Liver (tissue), 9 donors: ENCODE data around the gene BACH2. TPM values are rescaled to one million over a fixed set of nuclear protein-coding genes. Genes with fewer than 3 reads are reported as not detected.

Source experiments
- DNase-seq: peaks from one replicate; pipeline ENCODE4 v3.0.0-alpha.2; 2017; ENCODE audit warnings: low spot score
- H3K27ac ChIP-seq, 2 donors: one replicate each; pipeline ENCODE4 v1.7.0; 2013; ENCODE audit warnings: inconsistent platforms in 2 of 2, low read length in 2 of 2, control low read depth in 1 of 2, low read depth in 1 of 2, mild to moderate bottlenecking in 1 of 2
- H3K27me3 ChIP-seq, 4 donors: one replicate each; pipeline versions ENCODE4 v1.6.1 to v1.7.0; 2013; ENCODE audit warnings: low read length in 3 of 4, inconsistent platforms in 1 of 4, mild to moderate bottlenecking in 1 of 4, moderate library complexity in 1 of 4; ENCODE audit not compliant: control insufficient read depth in 4 of 4, insufficient read depth in 4 of 4
- H3K36me3 ChIP-seq, 4 donors: one replicate each; pipeline versions ENCODE4 v1.6.1 to v1.7.0; 2013; ENCODE audit warnings: low read length in 3 of 4, mild to moderate bottlenecking in 3 of 4, low read depth in 1 of 4, moderate library complexity in 1 of 4; ENCODE audit not compliant: control insufficient read depth in 4 of 4, insufficient read depth in 3 of 4
- H3K4me1 ChIP-seq, 4 donors: one replicate each; pipeline versions ENCODE4 v1.6.1 to v1.7.0; 2013; ENCODE audit warnings: low read length in 3 of 4, mild to moderate bottlenecking in 3 of 4, moderate library complexity in 1 of 4; ENCODE audit not compliant: control insufficient read depth in 4 of 4, insufficient read depth in 4 of 4
- H3K4me3 ChIP-seq, 3 donors: one replicate each; pipeline versions ENCODE4 v1.6.1 to v1.7.0; 2013; ENCODE audit warnings: low read length in 3 of 3, control low read depth in 1 of 3, low read depth in 1 of 3, mild to moderate bottlenecking in 1 of 3
- H3K9ac ChIP-seq, 2 donors: one replicate each; pipeline ENCODE4 v1.7.0; 2013; ENCODE audit warnings: low read length in 2 of 2, mild to moderate bottlenecking in 2 of 2, moderate library complexity in 2 of 2, control low read depth in 1 of 2, low read depth in 1 of 2
- H3K9me3 ChIP-seq, 4 donors: one replicate each; pipeline versions ENCODE4 v1.6.1 to v1.7.0; 2013; ENCODE audit warnings: low read length in 3 of 4; ENCODE audit not compliant: control insufficient read depth in 4 of 4
- EGR1 ChIP-seq, 2 donors: IDR thresholded peaks; 2 replicates each; pipeline ENCODE4 v1.6.1; 2016 to 2018; ENCODE audit warnings: antibody characterized with exemption in 2 of 2, low read depth in 2 of 2
- FOXA1 ChIP-seq: IDR thresholded peaks from 2 replicates; pipeline ENCODE4 v1.6.1; 2016; ENCODE audit warnings: antibody characterized with exemption
- FOXA2 ChIP-seq: IDR thresholded peaks from 2 replicates; pipeline ENCODE4 v1.6.1; 2016; ENCODE audit warnings: antibody characterized with exemption
- GABPA ChIP-seq, 2 donors: IDR thresholded peaks in 1 of 2; conservative IDR thresholded peaks in 1 of 2; 2 replicates each; pipeline ENCODE4 v1.6.1; 2016; ENCODE audit warnings: antibody characterized with exemption in 2 of 2, mild to moderate bottlenecking in 1 of 2, moderate library complexity in 1 of 2
- HNF4A ChIP-seq, 2 donors: conservative IDR thresholded peaks; 2 replicates each; pipeline ENCODE4 v1.6.1; 2016; ENCODE audit warnings: antibody characterized with exemption in 2 of 2, mild to moderate bottlenecking in 2 of 2
- HNF4G ChIP-seq: IDR thresholded peaks from 2 replicates; pipeline ENCODE4 v1.6.1; 2016; ENCODE audit warnings: antibody characterized with exemption
- JUND ChIP-seq, 2 donors: IDR thresholded peaks; 2 replicates each; pipeline ENCODE4 v1.6.1; 2016; ENCODE audit warnings: antibody characterized with exemption in 2 of 2
- NR2F2 ChIP-seq: IDR thresholded peaks from 2 replicates; pipeline ENCODE4 v1.6.1; 2016; ENCODE audit warnings: antibody characterized with exemption
- RAD21 ChIP-seq, 2 donors: IDR thresholded peaks; 2 replicates each; pipeline ENCODE4 v1.6.1; 2016; ENCODE audit warnings: antibody characterized with exemption in 2 of 2, mild to moderate bottlenecking in 2 of 2
- RXRA ChIP-seq, 2 donors: IDR thresholded peaks; 2 replicates each; pipeline ENCODE4 v1.6.1; 2017 to 2018; ENCODE audit warnings: antibody characterized with exemption in 2 of 2, mild to moderate bottlenecking in 1 of 2
- SP1 ChIP-seq: IDR thresholded peaks from 2 replicates; pipeline ENCODE4 v1.6.1; 2018; ENCODE audit warnings: antibody characterized with exemption, mild to moderate bottlenecking
- TAF1 ChIP-seq: conservative IDR thresholded peaks from 2 replicates; pipeline ENCODE4 v1.6.1; 2016; ENCODE audit warnings: antibody characterized with exemption, mild to moderate bottlenecking
- YY1 ChIP-seq: IDR thresholded peaks from 2 replicates; pipeline ENCODE4 v1.6.1; 2016; ENCODE audit warnings: antibody characterized with exemption, mild to moderate bottlenecking
- WGBS: extraction: QIAGEN DNeasy Blood & Tissue Kit; methylation state at CpG from one replicate; pipeline ENCODE4 v1.1.7; 2013; 5-methylcytosine and 5-hydroxymethylcytosine counted together
- polyA plus RNA-seq, 2 donors: library from polyadenylated mRNA; stranded (reverse) in 1 of 2; unstranded in 1 of 2; fragments of 200-250 nt in 1 of 2; fragments of >200 nt in 1 of 2; fragmentation: Nextera tagmentation in 1 of 2; extraction: Ambion mirVana in 1 of 2; gene quantifications; one replicate each; pipeline versions ENCODE4 v1.2.1 to v1.2.3, GENCODE V29; 2013 to 2015
- total RNA-seq, 2 donors: library from RNA; depleted of rRNA; stranded (reverse); fragments of >200 nt; gene quantifications; one replicate each; pipeline ENCODE4 v1.2.3, GENCODE V29; 2014
- TF ChIP-seq, protein P1 (sequence below): fragments of 150-350 bp; IDR thresholded peaks from 2 replicates; pipeline ENCODE4 v1.5.1; 2017; ENCODE audit warnings: improper control_type of control experiment, low read depth, low read length; ENCODE audit not compliant: missing input control
- TF ChIP-seq, protein P2 (sequence below): IDR thresholded peaks from 2 replicates; pipeline ENCODE4 v1.6.1; 2016; ENCODE audit warnings: antibody characterized with exemption
- TF ChIP-seq, protein P3 (sequence below): IDR thresholded peaks from 2 replicates; pipeline ENCODE4 v1.6.1; 2016; ENCODE audit warnings: antibody characterized with exemption
- TF ChIP-seq, protein P4 (sequence below): IDR thresholded peaks from 2 replicates; pipeline ENCODE4 v1.6.1; 2016; ENCODE audit warnings: antibody characterized with exemption, mild to moderate bottlenecking
- TF ChIP-seq, protein P5 (sequence below): IDR thresholded peaks from 2 replicates; pipeline ENCODE4 v1.6.1; 2016; ENCODE audit warnings: antibody characterized with exemption
- donor health status: healthy.
- donor health status: healthy.
- donor health status: healthy.
- donor health status: healthy.
- donor health status: healthy.

The BACH2 gene
- total and polyA plus RNA-seq, 4 donors, result 1.9 to 3.7 (median 1.9) TPM

DNA sequence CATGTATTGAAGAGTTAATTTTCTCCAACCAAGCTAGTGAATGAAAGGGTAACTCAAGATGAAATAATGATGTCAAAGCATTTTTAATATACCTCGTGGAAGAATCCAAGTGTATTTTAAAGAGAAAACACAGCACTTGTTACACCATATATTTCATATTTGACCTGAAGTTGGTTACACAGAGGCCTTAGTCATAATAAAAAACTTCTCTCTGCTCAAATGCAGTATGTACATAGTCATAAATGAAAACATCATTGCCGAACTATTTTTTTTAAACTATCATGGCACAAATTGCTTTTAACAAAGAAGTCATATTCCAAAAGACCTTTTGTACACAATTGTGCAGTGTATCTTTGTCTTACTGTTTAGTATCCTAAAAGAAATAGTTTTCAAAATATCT lies 43.0 kb downstream of the BACH2 start:
- Histone ChIP-seq H3K4me1 (no peaks in the 10 kb centered on the region), H3K36me3 (peaks cover 0 to 3% (median 1%) of the 10 kb centered on the region in 4 donors), H3K27ac (no peak overlapping the region), H3K27me3 (no peaks in the 10 kb centered on the region), H3K9ac (no peak overlapping the region), H3K9me3 (no peaks in the 10 kb centered on the region), H3K4me3 (no peak overlapping the region)
- 78% methylated on average over 2 of the region's 2 CpGs for WGBS
- no peak for DNase-seq
- TF ChIP-seq SP1 (no peak), HNF4A (conservative IDR thresholded peaks at IDR 0.05) (no peak), GABPA (IDR thresholded peaks at IDR 0.05 in 1 of 2, conservative IDR thresholded peaks at IDR 0.05 in 1 of 2) (no peak), EGR1 (IDR thresholded peaks at IDR 0.05; ENCODE audit: low read depth in 2 of 2) (no peak), YY1 (no peak), TAF1 (no peak), RAD21 (IDR thresholded peaks at IDR 0.05) (no peak)
- TF ChIP-seq, protein P1, sequence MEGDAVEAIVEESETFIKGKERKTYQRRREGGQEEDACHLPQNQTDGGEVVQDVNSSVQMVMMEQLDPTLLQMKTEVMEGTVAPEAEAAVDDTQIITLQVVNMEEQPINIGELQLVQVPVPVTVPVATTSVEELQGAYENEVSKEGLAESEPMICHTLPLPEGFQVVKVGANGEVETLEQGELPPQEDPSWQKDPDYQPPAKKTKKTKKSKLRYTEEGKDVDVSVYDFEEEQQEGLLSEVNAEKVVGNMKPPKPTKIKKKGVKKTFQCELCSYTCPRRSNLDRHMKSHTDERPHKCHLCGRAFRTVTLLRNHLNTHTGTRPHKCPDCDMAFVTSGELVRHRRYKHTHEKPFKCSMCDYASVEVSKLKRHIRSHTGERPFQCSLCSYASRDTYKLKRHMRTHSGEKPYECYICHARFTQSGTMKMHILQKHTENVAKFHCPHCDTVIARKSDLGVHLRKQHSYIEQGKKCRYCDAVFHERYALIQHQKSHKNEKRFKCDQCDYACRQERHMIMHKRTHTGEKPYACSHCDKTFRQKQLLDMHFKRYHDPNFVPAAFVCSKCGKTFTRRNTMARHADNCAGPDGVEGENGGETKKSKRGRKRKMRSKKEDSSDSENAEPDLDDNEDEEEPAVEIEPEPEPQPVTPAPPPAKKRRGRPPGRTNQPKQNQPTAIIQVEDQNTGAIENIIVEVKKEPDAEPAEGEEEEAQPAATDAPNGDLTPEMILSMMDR, result no peak

DNA sequence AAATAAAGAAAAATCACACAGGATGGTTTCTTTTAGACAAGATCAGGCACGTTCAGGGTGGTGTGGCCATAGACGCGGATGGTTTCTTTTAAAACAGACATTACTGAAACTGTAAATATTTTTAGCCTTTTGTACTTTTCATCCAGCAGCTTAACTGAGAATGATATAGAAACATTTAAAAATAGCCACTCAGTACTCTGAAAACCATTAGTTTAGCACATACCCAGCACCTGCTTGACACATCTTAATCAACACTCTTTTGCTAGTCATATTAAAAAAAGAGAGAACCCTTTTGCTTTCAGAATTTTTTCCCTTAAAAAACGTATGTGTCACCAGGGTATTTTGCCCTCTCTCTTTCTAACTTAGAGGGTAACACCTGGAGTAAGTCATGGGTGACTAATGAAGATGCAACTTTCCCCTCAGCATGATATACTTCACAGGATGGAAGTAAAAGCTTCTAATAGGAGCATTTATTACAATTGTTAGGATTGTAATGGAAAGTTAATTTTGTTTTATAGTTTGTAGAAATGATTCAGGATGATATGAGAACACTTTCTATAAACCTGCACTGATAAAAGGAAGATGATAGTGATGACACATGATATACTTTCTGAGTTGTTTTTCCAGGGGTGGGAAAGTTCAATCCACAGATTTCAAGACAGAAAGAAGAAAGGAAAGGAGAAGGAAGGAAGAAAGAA lies 45.2 kb downstream of the BACH2 start:
- TF ChIP-seq, protein P2, sequence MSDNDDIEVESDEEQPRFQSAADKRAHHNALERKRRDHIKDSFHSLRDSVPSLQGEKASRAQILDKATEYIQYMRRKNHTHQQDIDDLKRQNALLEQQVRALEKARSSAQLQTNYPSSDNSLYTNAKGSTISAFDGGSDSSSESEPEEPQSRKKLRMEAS, result no peak
- TF ChIP-seq GABPA (IDR thresholded peaks at IDR 0.05 in 1 of 2, conservative IDR thresholded peaks at IDR 0.05 in 1 of 2) (no peak), FOXA1 (no peak), JUND (IDR thresholded peaks at IDR 0.05) (no peak), SP1 (no peak), HNF4G (no peak), RAD21 (IDR thresholded peaks at IDR 0.05) (no peak), EGR1 (IDR thresholded peaks at IDR 0.05; ENCODE audit: low read depth in 2 of 2) (no peak), HNF4A (conservative IDR thresholded peaks at IDR 0.05) (no peak), NR2F2 (no peak), FOXA2 (no peak), RXRA (IDR thresholded peaks at IDR 0.05) (no peak), TAF1 (no peak), YY1 (no peak)
- TF ChIP-seq, protein P1, result no peak
- TF ChIP-seq, protein P3, sequence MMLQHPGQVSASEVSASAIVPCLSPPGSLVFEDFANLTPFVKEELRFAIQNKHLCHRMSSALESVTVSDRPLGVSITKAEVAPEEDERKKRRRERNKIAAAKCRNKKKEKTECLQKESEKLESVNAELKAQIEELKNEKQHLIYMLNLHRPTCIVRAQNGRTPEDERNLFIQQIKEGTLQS, result no peak
- TF ChIP-seq, protein P4, sequence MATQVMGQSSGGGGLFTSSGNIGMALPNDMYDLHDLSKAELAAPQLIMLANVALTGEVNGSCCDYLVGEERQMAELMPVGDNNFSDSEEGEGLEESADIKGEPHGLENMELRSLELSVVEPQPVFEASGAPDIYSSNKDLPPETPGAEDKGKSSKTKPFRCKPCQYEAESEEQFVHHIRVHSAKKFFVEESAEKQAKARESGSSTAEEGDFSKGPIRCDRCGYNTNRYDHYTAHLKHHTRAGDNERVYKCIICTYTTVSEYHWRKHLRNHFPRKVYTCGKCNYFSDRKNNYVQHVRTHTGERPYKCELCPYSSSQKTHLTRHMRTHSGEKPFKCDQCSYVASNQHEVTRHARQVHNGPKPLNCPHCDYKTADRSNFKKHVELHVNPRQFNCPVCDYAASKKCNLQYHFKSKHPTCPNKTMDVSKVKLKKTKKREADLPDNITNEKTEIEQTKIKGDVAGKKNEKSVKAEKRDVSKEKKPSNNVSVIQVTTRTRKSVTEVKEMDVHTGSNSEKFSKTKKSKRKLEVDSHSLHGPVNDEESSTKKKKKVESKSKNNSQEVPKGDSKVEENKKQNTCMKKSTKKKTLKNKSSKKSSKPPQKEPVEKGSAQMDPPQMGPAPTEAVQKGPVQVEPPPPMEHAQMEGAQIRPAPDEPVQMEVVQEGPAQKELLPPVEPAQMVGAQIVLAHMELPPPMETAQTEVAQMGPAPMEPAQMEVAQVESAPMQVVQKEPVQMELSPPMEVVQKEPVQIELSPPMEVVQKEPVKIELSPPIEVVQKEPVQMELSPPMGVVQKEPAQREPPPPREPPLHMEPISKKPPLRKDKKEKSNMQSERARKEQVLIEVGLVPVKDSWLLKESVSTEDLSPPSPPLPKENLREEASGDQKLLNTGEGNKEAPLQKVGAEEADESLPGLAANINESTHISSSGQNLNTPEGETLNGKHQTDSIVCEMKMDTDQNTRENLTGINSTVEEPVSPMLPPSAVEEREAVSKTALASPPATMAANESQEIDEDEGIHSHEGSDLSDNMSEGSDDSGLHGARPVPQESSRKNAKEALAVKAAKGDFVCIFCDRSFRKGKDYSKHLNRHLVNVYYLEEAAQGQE, result no peak
- TF ChIP-seq, protein P5, sequence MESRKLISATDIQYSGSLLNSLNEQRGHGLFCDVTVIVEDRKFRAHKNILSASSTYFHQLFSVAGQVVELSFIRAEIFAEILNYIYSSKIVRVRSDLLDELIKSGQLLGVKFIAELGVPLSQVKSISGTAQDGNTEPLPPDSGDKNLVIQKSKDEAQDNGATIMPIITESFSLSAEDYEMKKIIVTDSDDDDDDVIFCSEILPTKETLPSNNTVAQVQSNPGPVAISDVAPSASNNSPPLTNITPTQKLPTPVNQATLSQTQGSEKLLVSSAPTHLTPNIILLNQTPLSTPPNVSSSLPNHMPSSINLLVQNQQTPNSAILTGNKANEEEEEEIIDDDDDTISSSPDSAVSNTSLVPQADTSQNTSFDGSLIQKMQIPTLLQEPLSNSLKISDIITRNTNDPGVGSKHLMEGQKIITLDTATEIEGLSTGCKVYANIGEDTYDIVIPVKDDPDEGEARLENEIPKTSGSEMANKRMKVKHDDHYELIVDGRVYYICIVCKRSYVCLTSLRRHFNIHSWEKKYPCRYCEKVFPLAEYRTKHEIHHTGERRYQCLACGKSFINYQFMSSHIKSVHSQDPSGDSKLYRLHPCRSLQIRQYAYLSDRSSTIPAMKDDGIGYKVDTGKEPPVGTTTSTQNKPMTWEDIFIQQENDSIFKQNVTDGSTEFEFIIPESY, result no peak
- peaks cover 0 to 5% (median 1%) of the 10 kb centered on the region in 4 donors for H3K36me3 ChIP-seq
- no peaks in the 10 kb centered on the region for H3K4me1 ChIP-seq
- H3K27me3 ChIP-seq, result no peaks in the 10 kb centered on the region
- DNase-seq, result no peak
- H3K9me3 ChIP-seq, result no peaks in the 10 kb centered on the region
- no peak overlapping the region for H3K4me3 ChIP-seq
- no peak overlapping the region for H3K9ac ChIP-seq
- 92% methylated on average over 4 of the region's 4 CpGs for WGBS
- H3K27ac ChIP-seq, result no peak overlapping the region
